GM21390 (cell line): ENCODE results near the gene POTEB2.
"Not testable (repeated sequence)": the region's sequence is repeated elsewhere in the genome, so short reads cannot be mapped to it uniquely, and the experiment has no call there.

Experiments used
- ATAC-seq: cut with Tn5 transposase; IDR thresholded peaks from one replicate; pipeline ENCODE4 v1.9.1; 2021; ENCODE audit not compliant: unreplicated experiment

Gene POTEB2

DNA sequence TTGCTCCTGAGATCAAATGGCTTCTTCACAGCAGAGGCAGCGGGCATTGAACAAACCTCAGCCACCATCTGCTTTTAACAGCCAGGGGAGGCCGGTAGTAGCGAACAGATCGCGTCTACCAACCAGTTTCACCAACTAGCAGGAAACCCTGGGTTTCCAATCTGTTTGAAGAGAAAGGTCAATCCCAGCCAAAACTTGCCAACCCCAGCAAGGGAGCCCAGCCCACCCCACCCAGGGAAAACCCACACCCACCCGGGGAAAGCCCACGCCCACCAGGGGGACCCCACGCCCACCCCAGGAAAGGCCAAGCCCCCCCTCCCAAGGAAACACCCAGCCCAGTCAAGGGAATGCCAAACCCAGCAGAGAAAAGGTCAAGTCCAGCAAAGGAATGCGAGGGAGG is at the start of gene POTEB2:
Gene POTEB2 (minus strand): TSS at position 101 of the 400 bp plus-strand sequence. CDS start 33 bp downstream, at position 68.
- ATAC-seq: not testable (repeated sequence)

DNA sequence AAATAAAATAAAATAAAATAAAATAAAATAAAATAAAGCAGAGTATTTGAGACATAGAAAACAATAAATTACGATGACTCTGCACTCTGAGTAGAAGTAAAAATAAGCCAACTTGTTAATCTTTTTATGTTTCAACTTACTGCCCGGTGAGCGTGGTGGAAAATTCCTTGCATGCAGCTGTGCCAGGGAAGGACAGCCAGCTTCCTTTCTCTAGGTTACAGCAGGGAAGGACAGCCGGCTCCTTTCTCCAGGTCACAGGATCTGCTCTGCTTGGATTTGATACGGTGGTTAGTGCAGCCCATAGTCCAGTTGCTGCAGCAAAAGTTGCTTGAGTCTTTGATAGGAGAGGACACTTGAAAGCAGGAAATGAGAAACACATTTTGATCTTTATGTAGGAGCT is 13.8 kb upstream of the POTEB2 start:
- not testable (repeated sequence) for ATAC-seq

GRCh38 chr15:20878464-20878863 is 12.3 kb upstream of the POTEB2 start:
- not testable (repeated sequence) for ATAC-seq

- ATAC-seq: not testable (repeated sequence)
Observed at GRCh38 chr15:20877819-20878218, 11.7 kb upstream of the POTEB2 start.
